K562 (cell line): ENCODE data around the gene FGD6. TPM values are rescaled to one million over a fixed set of nuclear protein-coding genes. Genes with fewer than 3 reads are reported as not detected.

ENCODE experiments used
- ATF7 ChIP-seq: fragments of 450-650 bp; IDR thresholded peaks from 2 replicates; pipeline ENCODE4 v1.7.1; 2014; ENCODE audit warnings: mild to moderate bottlenecking, moderate library complexity
- C11orf30 ChIP-seq: fragments of 450-650 bp; IDR thresholded peaks from 2 replicates; pipeline ENCODE4 v1.6.1; 2016; ENCODE audit warnings: low read depth, mild to moderate bottlenecking
- CREB1 ChIP-seq, 2 experiments: sonication (generic) in 1 of 2; formaldehyde crosslinking in 1 of 2; IDR thresholded peaks; 2 replicates each; pipeline versions ENCODE4 v1.6.1 to v1.8.0; 2012 to 2022; ENCODE audit warnings: inconsistent platforms in 1 of 2, mild to moderate bottlenecking in 1 of 2, missing genetic modification reagents in 1 of 2, moderate library complexity in 1 of 2
- ETS2 ChIP-seq: IDR thresholded peaks from 2 replicates; pipeline ENCODE4 v1.6.1; 2016; ENCODE audit warnings: borderline replicate concordance, missing genetic modification characterization, mild to moderate bottlenecking, moderate library complexity, missing compliant biosample characterization; ENCODE audit not compliant: poor library complexity, severe bottlenecking
- GMEB1 ChIP-seq: fragments of 250-450 bp; sonication (Bioruptor Pico); IDR thresholded peaks from 2 replicates; pipeline ENCODE4 v1.4.0; 2020; ENCODE audit warnings: mild to moderate bottlenecking
- HINFP ChIP-seq: fragments of 450-650 bp; conservative IDR thresholded peaks from 2 replicates; pipeline ENCODE4 v1.6.1; 2016; ENCODE audit warnings: missing genetic modification characterization, low read depth, mild to moderate bottlenecking, control low read depth, missing compliant biosample characterization
- HMG20B ChIP-seq: fragments of 250-450 bp; sonication (Bioruptor Pico); IDR thresholded peaks from 2 replicates; pipeline ENCODE4 v1.5.0; 2021; ENCODE audit warnings: mild to moderate bottlenecking
- NR3C1 ChIP-seq: sonication (generic); formaldehyde crosslinking; IDR thresholded peaks from 2 replicates; pipeline ENCODE4 v1.8.1; 2022; ENCODE audit warnings: missing genetic modification reagents
- REST ChIP-seq, 2 experiments: fragments of 450-650 bp; formaldehyde crosslinking in 1 of 2; IDR thresholded peaks; 2 replicates each; pipeline versions ENCODE4 v1.4.0 to v1.6.1; 2014 to 2020; ENCODE audit warnings: mild to moderate bottlenecking in 2 of 2, borderline replicate concordance in 1 of 2, low read depth in 1 of 2
- SFPQ ChIP-seq: fragments of 200-400 bp; formaldehyde crosslinking; IDR thresholded peaks from 2 replicates; pipeline ENCODE4 v1.6.1; 2017; ENCODE audit warnings: mild to moderate bottlenecking, low read depth, low read length, moderate library complexity
- SPI1 ChIP-seq: IDR thresholded peaks from 2 replicates; pipeline ENCODE4 v1.6.1; 2011; ENCODE audit warnings: low read depth, low read length, control low read depth, borderline replicate concordance
- ZC3H11A ChIP-seq: IDR thresholded peaks from 2 replicates; pipeline ENCODE4 v1.6.1; 2012; ENCODE audit warnings: low read depth, low read length, improper control_type of control experiment
- ZKSCAN1 ChIP-seq: fragments of 150-350 bp; IDR thresholded peaks from 2 replicates; pipeline ENCODE4 v1.6.1; 2016; ENCODE audit warnings: low read depth, low read length
- ZNF133 ChIP-seq: fragments of 250-450 bp; sonication (Bioruptor Pico); IDR thresholded peaks from 2 replicates; pipeline ENCODE4 v1.4.0; 2020; ENCODE audit warnings: mild to moderate bottlenecking
- ZNF830 ChIP-seq: fragments of 250-450 bp; sonication (Bioruptor Pico); IDR thresholded peaks from 2 replicates; pipeline ENCODE4 v1.5.0; 2021; ENCODE audit warnings: mild to moderate bottlenecking
- polyA plus RNA-seq, 8 experiments: library from polyadenylated mRNA; depleted of rRNA in 4 of 8; stranded (reverse) in 5 of 8; unstranded in 3 of 8; fragments of >200 nt; fragmentation: Nextera tagmentation in 2 of 8; fragmentation: Illumina TruSeq in 1 of 8; extraction: Ambion mirVana in 2 of 8; extraction: Trizol in 1 of 8; gene quantifications; 2 replicates each; pipeline versions ENCODE4 v1.2.1 to v1.2.3, GENCODE V29; 2011 to 2014; ENCODE audit warnings: inconsistent platforms in 1 of 8, missing spikeins in 1 of 8
- total RNA-seq, 7 experiments: library from RNA; depleted of rRNA in 6 of 7; stranded (reverse); fragments of >200 nt in 6 of 7; fragmentation: Illumina TruSeq in 2 of 7; extraction: Trizol in 2 of 7; gene quantifications; 2 replicates each; pipeline versions ENCODE4 v1.2.1 to v1.2.3, GENCODE V29; 2011 to 2021; ENCODE audit warnings: low replicate concordance in 1 of 7

Gene FGD6
- total and polyA plus RNA-seq, 9 of the 15 experiments (the other 6 are each of a cell fraction or from before 2014, with no cell fraction given) = 1.5 to 11.1 (median 5.8) TPM

- no peak for TF ChIP-seq GMEB1 (CRISPR knock-in tag)
- 0 out of 2 replicates have a peak, but pooled peaks have one; percentile 28 for TF ChIP-seq ZKSCAN1
- no peak for TF ChIP-seq REST (IDR thresholded peaks at IDR 0.05; ENCODE audit: borderline replicate concordance)
- TF ChIP-seq REST (CRISPR knock-in tag; IDR thresholded peaks at IDR 0.05; ENCODE audit: low read depth) = no peak
- no peak for TF ChIP-seq SPI1
- no peak for TF ChIP-seq ETS2 (tag)
- TF ChIP-seq SFPQ = no peak
- no peak for TF ChIP-seq ZC3H11A
- TF ChIP-seq HMG20B = no peak
- TF ChIP-seq HINFP (tag) = peak; percentile 79; the same call in 1 of the 2 replicates
- TF ChIP-seq CREB1 (IDR thresholded peaks at IDR 0.05) = peak; percentile 53
- no peak for TF ChIP-seq CREB1 (CRISPR knock-in tag; IDR thresholded peaks at IDR 0.05)
- no peak for TF ChIP-seq ZNF133 (CRISPR knock-in tag)
- no peak for TF ChIP-seq NR3C1 (CRISPR knock-in tag)
- TF ChIP-seq C11orf30 = no peak
- no peak for TF ChIP-seq ZNF830 (CRISPR knock-in tag)
- peak; percentile 54; the same call in 1 of the 2 replicates for TF ChIP-seq ATF7
Observed at GRCh38 chr12:95181103-95181502, 36.2 kb downstream of the FGD6 start (continued).
